Measurements from ENCODE around the gene TDRKH.

GRCh38 chr1:151839082-151839412 lies 48.7 kb upstream of the TDRKH start:
- TF ChIP-seq POLR2AphosphoS5 (IDR thresholded peaks at IDR 0.05; ENCODE audit: low read depth, low read length) (no peak), TAF1 (IDR thresholded peaks at IDR 0.05; ENCODE audit: low read depth, low read length) (no peak), POLR2A (IDR thresholded peaks at IDR 0.05; ENCODE audit: low read depth, low read length) (no peak), POU2F2 (IDR thresholded peaks at IDR 0.05; ENCODE audit: low read depth, low read length) (no peak), SPI1 (IDR thresholded peaks at IDR 0.05; ENCODE audit: low read depth, low read length) (no peak), PAX5 (IDR thresholded peaks at IDR 0.05; ENCODE audit: insufficient read depth, low read length, severe bottlenecking) (no peak)
